ENCODE data around the gene LYRM4.

DNA sequence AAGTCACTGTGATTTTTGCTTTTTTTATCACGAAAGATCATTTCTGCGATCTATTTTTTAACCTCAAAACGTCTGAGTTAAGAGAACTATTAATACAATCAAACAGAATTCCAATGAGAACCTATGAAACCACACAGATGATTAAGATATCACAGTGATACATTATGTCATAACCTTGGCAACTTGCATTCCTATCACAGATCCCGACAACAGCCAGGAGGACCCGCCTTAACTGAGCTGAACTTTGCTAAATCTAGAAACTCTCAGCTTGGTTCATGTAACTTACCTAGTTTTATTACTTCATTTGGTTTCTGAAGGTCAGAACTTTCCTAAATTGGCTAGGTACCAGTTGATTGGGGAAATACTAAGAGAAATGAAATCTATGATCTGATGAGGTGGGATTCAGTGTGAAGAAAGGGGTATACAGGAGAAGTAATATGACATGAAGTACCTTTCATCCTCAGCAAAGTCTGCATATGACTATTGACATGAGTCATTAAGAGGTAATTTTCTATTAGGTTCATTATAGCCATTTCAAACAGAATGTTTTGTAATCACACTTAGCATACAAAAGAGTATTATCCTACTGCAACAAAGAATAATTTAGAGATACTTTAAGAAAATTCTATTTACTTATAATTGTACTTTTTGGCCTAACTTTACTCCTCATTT, 11.2 kb downstream of the LYRM4 start:
- TF ChIP-seq POLR2A (IDR thresholded peaks at IDR 0.05) = no peak
- TF ChIP-seq CTCF (IDR thresholded peaks at IDR 0.05) = no peak
